Right lobe of liver (tissue), 6 donors: ENCODE measurements around the gene ZNF365. TPM values are rescaled to one million over a fixed set of nuclear protein-coding genes. Genes with fewer than 3 reads are reported as not detected.

Experiments
- ATAC-seq, 4 donors: fragments of 200-7000 bp; cut with Tn5 transposase; one replicate each; pipeline ENCODE4 v1.9.1; 2020; ENCODE audit warnings: mild to moderate bottlenecking in 4 of 4, moderate library complexity in 4 of 4
- DNase-seq, 3 donors: peaks; one replicate each; pipeline ENCODE4 v3.0.0-alpha.2; 2020
- H3K27ac ChIP-seq, 3 donors: fragments of 200-600 bp; one replicate each; pipeline ENCODE4 v1.8.0; 2022
- H3K27me3 ChIP-seq, 2 donors: fragments of 200-600 bp; one replicate each; pipeline ENCODE4 v1.8.0; 2022
- H3K36me3 ChIP-seq, 4 donors: fragments of 200-600 bp; sonication (generic) in 1 of 4; one replicate each; pipeline versions ENCODE4 v1.5.1 to v1.8.0; 2017 to 2022; ENCODE audit warnings: control low read depth in 1 of 4
- H3K4me1 ChIP-seq, 4 donors: fragments of 200-600 bp; sonication (generic) in 1 of 4; one replicate each; pipeline versions ENCODE4 v1.5.1 to v1.8.0; 2017 to 2022; ENCODE audit warnings: control low read depth in 1 of 4
- H3K4me3 ChIP-seq, 3 donors: fragments of 200-600 bp; one replicate each; pipeline ENCODE4 v1.8.0; 2022
- H3K9me3 ChIP-seq, 4 donors: fragments of 200-600 bp; sonication (generic) in 1 of 4; one replicate each; pipeline versions ENCODE4 v1.5.1 to v1.8.0; 2017 to 2022; ENCODE audit warnings: control low read depth in 1 of 4
- POLR2A ChIP-seq: fragments of 450-650 bp; IDR thresholded peaks from one replicate; pipeline ENCODE4 v1.6.1; 2017; ENCODE audit warnings: antibody characterized with exemption, mild to moderate bottlenecking
- WGBS: methylation state at CpG from one replicate; pipeline ENCODE4 v1.1.6; 2018; ENCODE audit warnings: low coverage, low lambda C conversion rate; ENCODE audit not compliant: insufficient coverage; ENCODE audit errors: missing lambda C conversion rate; 5-methylcytosine and 5-hydroxymethylcytosine counted together
- intact Hi-C, 2 donors: fragments of 100-400 bp; cut with DNase I; formaldehyde crosslinking; loops; one replicate each; pipeline versions ENCODE4 v1.11.2 to v1.14.1; 2022
- total RNA-seq, 6 experiments: library from RNA; depleted of rRNA in 2 of 6; stranded (reverse); fragments of >200 nt in 2 of 6; fragmentation: NEBNext Ultra II Directional in 3 of 6; extraction: Animal tissue kit (Norgen Biotek cat#: 25700) in 3 of 6; gene quantifications; one replicate each; pipeline versions ENCODE4 v1.1.0 to v1.2.4, GENCODE V29; 2016 to 2023
- TF ChIP-seq, protein P1 (sequence below), 4 donors: fragments of 200-600 bp in 3 of 4; fragments of 450-650 bp in 1 of 4; IDR thresholded peaks; one replicate each; pipeline versions ENCODE4 v1.5.1 to v1.8.0; 2016 to 2022; ENCODE audit warnings: antibody characterized with exemption in 4 of 4, mild to moderate bottlenecking in 2 of 4
- donor health status: DM: no; HTN: yes; CAD: no.
- donor health status: DM: no; HTN: no; CAD: no.
- donor health status: DM: no; HTN: no; CAD: no.
- donor health status: DM: no; HTN: yes; CAD: no.
- donor health status: DM: no; HTN: yes; CAD: no.

ZNF365 gene
- total RNA-seq, 6 experiments from 2014 or later = 0.06 TPM; not detected in 5

DNA sequence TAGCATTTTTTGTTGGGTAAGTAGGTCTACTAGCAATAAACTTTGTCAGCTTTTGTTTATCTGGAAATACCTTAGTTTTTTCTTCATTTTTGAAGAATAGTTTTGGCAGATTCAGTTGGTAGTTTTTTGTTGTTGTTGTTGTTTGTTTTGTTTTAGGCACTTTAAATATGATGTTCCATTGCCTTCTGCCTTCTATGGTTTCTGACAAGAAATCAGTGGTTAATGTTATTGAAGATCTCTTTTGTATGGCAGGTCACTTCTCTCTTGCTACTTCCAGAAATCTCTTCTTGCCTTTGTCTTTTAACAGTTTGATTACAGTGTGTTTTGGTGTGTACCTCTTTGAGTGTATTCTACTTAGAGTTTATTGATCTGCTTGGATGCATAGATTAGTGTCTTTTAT lies 41.8 kb upstream of the ZNF365 start:
- ATAC-seq = no peak
- no peak for DNase-seq
- no peaks in the 10 kb centered on the region for H3K36me3 ChIP-seq
- H3K4me3 ChIP-seq = no peak overlapping the region
- H3K27ac ChIP-seq = no peak overlapping the region
- H3K27me3 ChIP-seq = no peaks in the 10 kb centered on the region
- intact Hi-C loops = no loop called here
- TF ChIP-seq, protein P1, sequence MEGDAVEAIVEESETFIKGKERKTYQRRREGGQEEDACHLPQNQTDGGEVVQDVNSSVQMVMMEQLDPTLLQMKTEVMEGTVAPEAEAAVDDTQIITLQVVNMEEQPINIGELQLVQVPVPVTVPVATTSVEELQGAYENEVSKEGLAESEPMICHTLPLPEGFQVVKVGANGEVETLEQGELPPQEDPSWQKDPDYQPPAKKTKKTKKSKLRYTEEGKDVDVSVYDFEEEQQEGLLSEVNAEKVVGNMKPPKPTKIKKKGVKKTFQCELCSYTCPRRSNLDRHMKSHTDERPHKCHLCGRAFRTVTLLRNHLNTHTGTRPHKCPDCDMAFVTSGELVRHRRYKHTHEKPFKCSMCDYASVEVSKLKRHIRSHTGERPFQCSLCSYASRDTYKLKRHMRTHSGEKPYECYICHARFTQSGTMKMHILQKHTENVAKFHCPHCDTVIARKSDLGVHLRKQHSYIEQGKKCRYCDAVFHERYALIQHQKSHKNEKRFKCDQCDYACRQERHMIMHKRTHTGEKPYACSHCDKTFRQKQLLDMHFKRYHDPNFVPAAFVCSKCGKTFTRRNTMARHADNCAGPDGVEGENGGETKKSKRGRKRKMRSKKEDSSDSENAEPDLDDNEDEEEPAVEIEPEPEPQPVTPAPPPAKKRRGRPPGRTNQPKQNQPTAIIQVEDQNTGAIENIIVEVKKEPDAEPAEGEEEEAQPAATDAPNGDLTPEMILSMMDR (IDR thresholded peaks at IDR 0.05) = no peak
- no peak for TF ChIP-seq POLR2A
- no peaks in the 10 kb centered on the region for H3K4me1 ChIP-seq
- H3K9me3 ChIP-seq = no peaks in the 10 kb centered on the region

DNA sequence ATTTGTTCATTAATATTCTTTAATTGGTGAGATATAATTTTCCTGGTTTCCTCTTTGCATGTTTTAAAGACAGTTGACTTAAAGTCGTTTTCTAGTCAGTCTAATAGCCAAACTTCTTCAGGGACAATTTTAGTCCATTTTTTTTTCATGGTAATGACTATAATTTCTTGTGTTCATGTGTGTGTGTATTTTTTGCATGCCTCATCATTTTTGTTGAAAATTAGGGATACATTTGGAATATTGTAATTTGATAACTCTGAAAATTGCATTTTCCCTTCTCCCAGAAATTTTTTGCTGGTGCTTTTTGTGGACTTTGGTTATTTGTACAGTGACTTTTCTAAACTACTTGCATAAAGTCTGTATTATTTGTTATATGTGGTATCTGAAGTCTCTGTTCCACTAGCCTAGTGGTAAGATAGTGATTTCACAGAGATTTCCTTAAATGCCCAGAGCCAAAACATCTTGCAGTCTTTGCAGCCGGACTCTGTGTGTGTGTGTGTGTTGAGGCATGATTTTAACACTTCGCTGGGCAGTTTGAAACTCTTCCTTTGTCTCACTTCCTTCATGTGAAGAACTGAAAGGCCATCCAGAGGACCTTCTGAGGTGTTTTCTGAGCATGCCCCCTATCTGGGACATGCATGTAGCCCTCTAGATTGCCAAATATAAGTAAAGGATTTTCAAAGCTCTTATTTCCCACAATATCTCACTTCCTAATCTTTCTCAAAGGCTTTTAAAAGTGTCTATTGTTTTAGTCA lies 40.9 kb upstream of the ZNF365 start:
- no peaks in the 10 kb centered on the region for H3K36me3 ChIP-seq
- no peak for ATAC-seq
- no peak for TF ChIP-seq POLR2A
- TF ChIP-seq, protein P1 (IDR thresholded peaks at IDR 0.05) = no peak
- H3K27me3 ChIP-seq = no peaks in the 10 kb centered on the region
- WGBS = 40% methylated on average over 3 of the region's 3 CpGs
- H3K4me3 ChIP-seq = no peak overlapping the region
- no peak for DNase-seq
- H3K9me3 ChIP-seq = no peaks in the 10 kb centered on the region
- intact Hi-C loops = no loop called here
- no peaks in the 10 kb centered on the region for H3K4me1 ChIP-seq
- no peak overlapping the region for H3K27ac ChIP-seq

DNA sequence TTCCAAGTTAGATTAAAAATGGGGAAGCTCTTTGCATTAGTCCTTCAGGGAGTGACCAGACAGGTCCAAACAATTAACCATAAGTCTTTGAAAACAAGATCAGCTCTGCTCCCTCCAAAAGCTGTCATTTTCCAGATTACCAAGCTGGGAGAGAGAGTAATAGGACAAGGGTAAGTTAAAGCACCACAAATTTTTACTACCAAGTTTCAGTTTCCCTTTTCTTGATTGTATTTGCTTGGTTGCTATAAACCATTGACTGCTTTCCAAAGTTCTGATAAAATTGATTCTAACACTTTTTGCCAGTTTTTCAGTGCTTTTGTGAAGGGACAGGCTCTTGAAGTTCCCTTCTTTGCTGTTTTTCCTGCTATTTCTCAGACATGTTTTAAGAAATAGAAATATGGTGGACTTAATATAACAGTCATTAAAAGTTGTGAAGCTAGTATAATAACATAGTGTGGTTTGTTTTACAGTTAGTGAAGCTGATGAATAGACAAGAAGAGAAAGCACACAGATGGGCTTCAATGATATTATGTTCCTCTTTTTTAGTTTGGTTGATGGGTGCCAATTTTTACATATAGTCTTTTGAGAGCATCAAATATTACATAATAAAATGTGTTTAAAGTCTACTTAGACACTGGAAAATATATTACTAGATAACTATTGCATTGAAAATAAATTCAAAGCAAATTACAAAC lies 40.0 kb upstream of the ZNF365 start:
- intact Hi-C loops = no loop called here
- no peak for TF ChIP-seq POLR2A
- TF ChIP-seq, protein P1 (IDR thresholded peaks at IDR 0.05) = no peak
- no peak for DNase-seq

DNA sequence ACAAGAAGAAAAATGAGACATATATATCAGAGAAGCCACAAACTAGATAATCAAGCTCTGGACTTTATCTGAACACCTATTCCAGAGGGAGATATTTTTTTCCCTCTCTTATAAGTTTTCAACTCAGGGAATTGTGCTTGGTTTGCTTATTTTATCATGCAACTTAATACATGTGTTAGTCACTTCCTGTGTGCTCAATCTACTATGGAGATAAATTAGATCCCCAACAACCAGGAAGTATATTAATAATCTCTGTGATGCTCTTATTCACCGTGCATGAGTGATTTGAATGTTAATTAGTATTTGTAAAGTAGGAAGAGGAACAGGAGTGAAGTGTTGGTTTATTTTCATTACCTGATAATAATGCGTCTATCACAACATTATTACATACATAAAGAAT lies 38.8 kb upstream of the ZNF365 start:
- no peaks in the 10 kb centered on the region for H3K27me3 ChIP-seq
- intact Hi-C loops = no loop called here
- no peaks in the 10 kb centered on the region for H3K9me3 ChIP-seq
- no peak overlapping the region for H3K4me3 ChIP-seq
- ATAC-seq = no peak
- 60% methylated on average over 2 of the region's 2 CpGs for WGBS
- H3K36me3 ChIP-seq = no peaks in the 10 kb centered on the region
- H3K4me1 ChIP-seq = no peaks in the 10 kb centered on the region
- no peak for TF ChIP-seq POLR2A
- TF ChIP-seq, protein P1 (IDR thresholded peaks at IDR 0.05) = no peak
- no peak for DNase-seq
- no peak overlapping the region for H3K27ac ChIP-seq

More for the DNA sequence above, 40.0 kb upstream of the ZNF365 start:
- ATAC-seq = no peak
- Histone ChIP-seq H3K9me3 (no peaks in the 10 kb centered on the region), H3K27ac (no peak overlapping the region), H3K27me3 (no peaks in the 10 kb centered on the region), H3K4me3 (no peak overlapping the region), H3K36me3 (no peaks in the 10 kb centered on the region), H3K4me1 (no peaks in the 10 kb centered on the region)
